ENCODE measurements around the gene METTL2B.

METTL2B gene

GRCh38 chr7:128435327-128435686, 41.2 kb upstream of the METTL2B start:
- TF ChIP-seq CTCF (IDR thresholded peaks at IDR 0.05; ENCODE audit: insufficient read depth, missing control alignments): no peak
- FAIRE-seq (no peak), DNase-seq (ENCODE audit: insufficient read length, low spot score) (no peak)

GRCh38 chr7:128437426-128438332, 38.9 kb upstream of the METTL2B start:
- FAIRE-seq (no peak), DNase-seq (ENCODE audit: insufficient read length, low spot score) (no peak)
- TF ChIP-seq CTCF (IDR thresholded peaks at IDR 0.05; ENCODE audit: insufficient read depth, missing control alignments): no peak

GRCh38 chr7:128442356-128442755, 34.2 kb upstream of the METTL2B start:
- no peak for TF ChIP-seq CTCF (IDR thresholded peaks at IDR 0.05; ENCODE audit: insufficient read depth, missing control alignments)
- DNase-seq (ENCODE audit: insufficient read length, low spot score) (no peak), FAIRE-seq (no peak)

- FAIRE-seq (no peak), DNase-seq (ENCODE audit: insufficient read length, low spot score) (no peak)
- TF ChIP-seq CTCF (IDR thresholded peaks at IDR 0.05; ENCODE audit: insufficient read depth, missing control alignments): no peak
Observed at GRCh38 chr7:128443831-128444600, 32.5 kb upstream of the METTL2B start.

- no peak for TF ChIP-seq CTCF (IDR thresholded peaks at IDR 0.05; ENCODE audit: insufficient read depth, missing control alignments)
- FAIRE-seq (no peak), DNase-seq (ENCODE audit: insufficient read length, low spot score) (no peak)
Observed at GRCh38 chr7:128446306-128446705, 30.2 kb upstream of the METTL2B start.

GRCh38 chr7:128447941-128448564, 28.5 kb upstream of the METTL2B start:
- no peak for FAIRE-seq
- TF ChIP-seq CTCF (IDR thresholded peaks at IDR 0.05; ENCODE audit: insufficient read depth, missing control alignments): no peak
- no peak for DNase-seq (ENCODE audit: insufficient read length, low spot score)

Measured in D721Med (cell line).